ENCODE results near the gene IL33. TPM values are rescaled to one million over a fixed set of nuclear protein-coding genes. Genes with fewer than 3 reads are reported as not detected.

IL33 gene
- total RNA-seq, 4 donors from 2014 or later: 10.6 to 17.5 (median 15.8) TPM

GRCh38 chr9:6199596-6199995, 16.0 kb upstream of the IL33 start:
- no peak for TF ChIP-seq CTCF (IDR thresholded peaks at IDR 0.05; ENCODE audit: low read depth)

GRCh38 chr9:6200761-6201160, 14.8 kb upstream of the IL33 start:
- TF ChIP-seq CTCF (IDR thresholded peaks at IDR 0.05; ENCODE audit: low read depth): no peak

GRCh38 chr9:6209966-6210365, 5.6 kb upstream of the IL33 start:
- TF ChIP-seq CTCF (IDR thresholded peaks at IDR 0.05; ENCODE audit: low read depth): no peak

GRCh38 chr9:6212722-6213375, 2.8 kb upstream of the IL33 start:
- no peak for TF ChIP-seq CTCF (IDR thresholded peaks at IDR 0.05; ENCODE audit: low read depth)

- TF ChIP-seq CTCF (IDR thresholded peaks at IDR 0.05; ENCODE audit: low read depth): no peak
These were observed 1.2 kb upstream of the IL33 start for GRCh38 chr9:6214434-6214833.

- no peak for TF ChIP-seq CTCF (IDR thresholded peaks at IDR 0.05; ENCODE audit: low read depth)
These were observed 704 bp upstream of the IL33 start for GRCh38 chr9:6214903-6215302.

- TF ChIP-seq CTCF (IDR thresholded peaks at IDR 0.05; ENCODE audit: low read depth): no peak
These were observed 395 bp downstream of the IL33 start for GRCh38 chr9:6216002-6216401.
